ENCODE results near the gene SLC6A16. TPM values are rescaled to one million over a fixed set of nuclear protein-coding genes. Genes with fewer than 3 reads are reported as not detected.
"Not testable (repeated sequence)": the region's sequence is repeated elsewhere in the genome, so short reads cannot be mapped to it uniquely, and the experiment has no call there.

Gene SLC6A16
- total RNA-seq, 1 donor from 2014 or later: 1.1 TPM

DNA sequence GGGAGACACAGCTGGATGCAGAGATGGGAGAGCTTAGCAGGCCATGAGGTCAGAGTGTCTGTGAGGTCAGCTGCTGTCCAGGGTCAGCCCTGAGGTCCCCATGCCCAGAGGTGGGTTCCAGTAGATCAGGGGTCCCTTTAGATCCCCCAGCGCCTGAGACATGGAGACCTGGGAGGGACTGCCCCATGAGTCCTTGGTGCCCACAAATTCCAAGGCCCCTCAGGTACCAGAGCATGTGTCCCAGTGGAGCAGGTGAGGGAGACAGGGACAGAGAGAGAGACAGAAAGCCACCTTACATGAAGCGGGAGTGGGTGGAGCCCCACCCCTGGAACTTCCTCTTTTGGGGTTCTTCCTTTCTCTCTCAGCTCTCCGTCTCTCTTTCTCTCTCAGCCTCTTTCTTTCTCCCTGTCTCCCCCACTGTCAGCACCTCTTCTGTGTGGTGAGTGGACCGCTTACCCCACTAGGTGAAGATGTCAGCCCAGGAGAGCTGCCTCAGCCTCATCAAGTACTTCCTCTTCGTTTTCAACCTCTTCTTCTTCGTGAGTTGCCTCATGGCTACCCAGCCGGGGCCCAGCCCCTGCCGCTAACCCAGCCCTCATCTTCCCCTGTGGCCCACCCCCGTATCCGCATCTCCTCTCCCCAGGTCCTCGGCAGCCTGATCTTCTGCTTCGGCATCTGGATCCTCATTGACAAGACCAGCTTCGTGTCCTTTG, 10.2 kb upstream of the SLC6A16 start, which contains the start of gene CD37:
CD37 (plus strand) TSS at position 336 of the 713 bp plus-strand sequence; CDS start at position 471, 135 bp downstream.
- DNase-seq: peak; percentile 47
- no peak for ATAC-seq

DNA sequence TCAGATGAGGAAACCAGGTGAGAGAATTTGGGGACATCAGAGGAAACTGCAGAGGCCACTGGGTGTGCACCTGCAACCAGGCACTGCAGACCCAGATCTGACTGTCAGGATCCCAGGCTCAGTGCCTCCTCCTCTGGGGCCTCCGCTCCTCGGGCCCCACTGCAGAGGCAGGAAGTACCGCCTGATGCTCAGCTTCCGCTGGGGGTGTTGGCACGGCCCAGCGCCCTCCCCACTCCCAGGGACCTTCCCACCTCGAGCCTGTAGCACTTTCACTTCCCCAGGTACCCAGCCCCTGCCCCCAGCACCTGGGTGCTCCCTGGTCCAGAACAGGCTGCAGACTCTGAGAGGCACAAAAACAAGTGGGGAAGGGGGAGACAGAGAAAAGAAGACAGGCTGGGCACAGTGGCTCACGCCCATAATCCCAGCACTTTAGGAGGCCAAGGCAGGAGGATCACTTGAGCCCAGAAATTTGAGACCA, 8.9 kb upstream of the SLC6A16 start:
- DNase-seq: peak; percentile 52
- intact Hi-C loops (cut with micrococcal nuclease): no loop called here
- no peak for ATAC-seq

More for the DNA sequence above, 10.2 kb upstream of the SLC6A16 start, which contains the start of gene CD37:
- intact Hi-C loops (cut with micrococcal nuclease): no loop called here

DNA sequence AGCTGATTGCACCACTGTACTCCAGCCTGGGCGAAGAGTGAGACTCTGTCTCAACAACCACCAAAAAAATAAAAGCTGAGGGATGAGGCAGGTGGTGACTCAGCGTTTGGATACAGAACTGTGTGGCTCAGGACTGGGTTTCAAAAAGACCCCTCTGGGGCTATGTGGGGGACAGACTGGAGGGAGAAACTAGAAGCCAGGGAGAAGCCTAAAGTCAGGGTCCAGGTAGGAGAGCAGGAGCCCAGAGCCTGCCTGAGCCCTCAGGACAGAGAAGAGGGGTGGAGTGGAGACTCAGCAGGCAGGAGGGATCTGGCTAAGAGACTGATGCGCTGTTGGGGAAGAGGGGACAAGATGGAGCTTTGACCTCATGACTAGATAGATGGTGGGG, 8.4 kb upstream of the SLC6A16 start:
- ATAC-seq (no peak), DNase-seq (no peak)
- intact Hi-C loops (cut with micrococcal nuclease): no loop called here

DNA sequence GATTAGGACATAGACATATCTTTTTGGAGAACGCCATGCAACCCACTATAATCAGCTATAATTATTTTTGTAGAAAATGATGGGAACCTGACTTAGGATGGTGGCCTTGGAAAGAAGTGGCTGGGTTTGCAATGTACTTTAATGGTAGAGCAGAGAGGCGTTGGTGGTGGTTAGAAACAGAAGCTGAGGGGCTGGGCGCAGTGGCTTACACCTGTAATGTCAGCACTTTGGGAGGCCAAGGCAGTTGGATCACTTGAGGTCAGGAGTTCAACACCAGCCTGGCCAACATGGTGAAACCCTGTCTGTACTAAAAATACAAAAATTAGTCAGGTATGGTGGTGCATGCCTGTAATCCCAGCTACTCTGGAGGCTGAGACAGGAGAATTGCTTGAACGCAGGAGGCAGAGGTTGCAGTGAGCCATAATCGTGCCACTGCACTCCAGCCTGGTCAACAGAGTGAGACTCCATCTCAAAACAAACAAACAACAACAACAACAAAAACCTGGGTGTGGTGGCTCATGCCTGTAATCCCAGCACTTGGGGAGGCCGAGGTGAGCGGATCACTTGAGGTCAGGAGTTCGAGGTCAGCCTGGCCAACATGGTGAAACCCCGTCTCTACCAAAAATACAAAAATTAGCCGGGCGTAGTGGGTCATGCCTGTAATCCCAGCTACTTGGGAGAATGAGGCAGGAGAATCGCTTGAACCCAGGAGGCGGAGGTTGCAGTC, 7.9 kb upstream of the SLC6A16 start:
- ATAC-seq; DNase-seq; intact Hi-C loops (cut with micrococcal nuclease): not testable (repeated sequence)

DNA sequence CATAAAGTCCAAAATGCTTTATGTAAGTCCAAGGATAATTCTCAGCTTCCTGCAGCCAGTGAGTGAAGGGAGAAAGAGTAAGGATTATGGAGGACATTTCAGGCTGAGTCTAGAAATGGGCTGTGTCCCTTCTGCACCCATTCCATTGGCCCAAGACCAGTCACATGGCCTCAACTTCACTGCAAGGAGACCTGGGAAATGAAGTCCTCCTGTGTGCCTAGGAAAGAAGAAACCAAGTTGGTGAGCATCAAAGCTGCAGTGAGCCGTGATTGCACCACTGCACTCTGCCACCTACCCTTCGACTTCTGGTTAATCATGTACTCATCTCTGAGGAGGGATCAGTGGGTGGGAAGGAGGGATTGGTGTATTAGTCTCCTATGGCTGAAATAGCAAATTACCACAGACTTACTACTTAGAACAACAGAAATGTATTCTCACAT, 6.6 kb upstream of the SLC6A16 start:
- intact Hi-C loops (cut with micrococcal nuclease): no loop called here
- ATAC-seq: peak; percentile 79
- no peak for DNase-seq

DNA sequence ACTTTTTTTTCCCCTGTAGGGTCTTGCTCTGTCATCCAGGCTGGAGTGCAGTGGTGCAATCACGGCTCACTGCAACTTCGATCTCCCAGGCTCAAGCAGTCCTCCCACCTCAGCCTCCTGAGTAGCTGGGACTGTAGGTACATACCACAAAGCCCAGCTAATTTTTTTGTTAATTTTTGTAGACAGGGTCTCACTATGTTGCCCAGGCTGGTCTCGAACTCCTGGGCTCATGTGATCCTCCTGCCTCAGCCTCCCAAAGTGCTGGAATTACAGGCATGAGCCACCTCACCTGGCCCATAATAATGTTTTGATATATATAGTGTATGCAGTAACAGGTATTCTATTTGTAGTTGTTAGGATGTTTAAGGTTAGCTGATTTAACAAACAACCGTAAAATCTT, 6.2 kb upstream of the SLC6A16 start:
- intact Hi-C loops (cut with micrococcal nuclease); DNase-seq; ATAC-seq: not testable (repeated sequence)

DNA sequence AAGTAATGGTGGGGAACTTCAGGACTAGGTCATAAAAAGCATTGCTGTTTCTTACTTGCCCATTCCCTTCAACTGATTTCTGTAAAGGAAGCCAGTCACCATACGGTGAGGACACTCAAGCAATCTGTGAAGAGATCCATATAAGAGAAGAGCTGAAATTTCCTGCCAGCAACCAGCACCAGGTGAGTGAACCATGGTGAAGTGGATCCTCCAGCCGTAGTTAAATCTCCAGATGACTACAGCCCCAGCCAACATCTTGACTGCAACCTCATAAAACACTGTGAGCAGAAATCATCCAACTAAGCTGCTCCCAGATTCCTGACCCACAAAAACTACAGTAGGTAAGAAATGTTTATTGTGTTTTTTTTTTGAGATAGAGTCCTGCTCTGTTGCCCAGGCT, 3.8 kb upstream of the SLC6A16 start:
- ATAC-seq (no peak), DNase-seq (no peak)
- intact Hi-C loops (cut with micrococcal nuclease): no loop called here

DNA sequence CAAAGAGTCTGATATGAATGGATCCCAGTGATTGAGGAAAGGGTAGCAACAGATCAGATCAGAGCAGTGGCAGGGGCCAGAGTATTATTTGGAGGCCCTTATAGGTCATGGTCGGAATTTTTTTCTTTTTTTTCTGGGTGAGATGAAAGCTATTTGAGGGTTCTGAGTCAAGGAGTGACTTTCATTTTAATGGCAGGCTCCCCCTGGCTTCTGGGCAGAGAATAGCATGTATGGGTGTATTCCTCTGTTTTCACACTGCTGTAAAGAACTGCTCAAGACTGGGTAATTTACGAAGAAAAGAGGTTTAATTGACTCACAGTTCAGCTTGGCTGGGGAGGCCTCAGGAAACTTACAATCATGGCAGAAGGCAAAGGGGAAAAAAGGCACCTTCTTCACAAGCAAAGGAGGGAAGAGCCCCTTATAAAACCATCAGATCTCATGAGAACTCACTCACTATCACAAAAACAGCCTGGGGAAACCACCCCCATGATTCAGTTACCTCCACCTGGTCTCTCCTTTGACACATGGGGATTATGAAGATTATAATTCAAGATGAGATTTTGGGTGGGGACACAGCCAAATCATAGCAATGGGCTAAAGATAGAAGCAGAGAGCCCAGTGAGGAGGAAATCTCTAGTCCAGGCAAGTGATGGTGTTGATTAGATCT, 3.0 kb upstream of the SLC6A16 start:
- DNase-seq (no peak), ATAC-seq (no peak)
- intact Hi-C loops (cut with micrococcal nuclease): no loop called here

DNA sequence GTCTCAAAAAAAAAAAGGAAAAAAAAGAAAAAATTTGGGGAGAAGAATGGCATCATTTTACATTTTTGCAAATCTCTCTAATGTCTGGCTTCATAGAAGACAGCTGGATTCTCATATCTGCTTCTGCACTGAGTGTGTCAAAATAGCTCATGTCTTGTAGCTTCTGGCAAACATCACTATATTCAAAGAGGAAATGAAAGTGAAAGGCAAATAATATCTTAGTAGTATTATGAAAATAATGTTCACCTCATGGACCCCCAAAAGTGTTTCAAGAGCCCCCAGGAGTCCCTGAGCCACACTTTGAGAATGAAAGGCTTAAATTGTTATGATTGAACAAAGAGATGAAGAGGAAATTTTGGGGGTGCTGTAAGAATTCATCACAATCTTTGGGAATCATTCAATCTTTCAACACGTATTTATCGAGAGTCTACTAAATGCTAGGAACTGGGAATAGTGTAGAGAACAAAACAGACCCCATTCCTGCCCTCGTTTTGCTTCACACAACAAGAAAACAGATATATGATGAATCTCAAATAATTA, 1.2 kb upstream of the SLC6A16 start:
- intact Hi-C loops (cut with micrococcal nuclease): no loop called here
- DNase-seq: no peak
- no peak for ATAC-seq

DNA sequence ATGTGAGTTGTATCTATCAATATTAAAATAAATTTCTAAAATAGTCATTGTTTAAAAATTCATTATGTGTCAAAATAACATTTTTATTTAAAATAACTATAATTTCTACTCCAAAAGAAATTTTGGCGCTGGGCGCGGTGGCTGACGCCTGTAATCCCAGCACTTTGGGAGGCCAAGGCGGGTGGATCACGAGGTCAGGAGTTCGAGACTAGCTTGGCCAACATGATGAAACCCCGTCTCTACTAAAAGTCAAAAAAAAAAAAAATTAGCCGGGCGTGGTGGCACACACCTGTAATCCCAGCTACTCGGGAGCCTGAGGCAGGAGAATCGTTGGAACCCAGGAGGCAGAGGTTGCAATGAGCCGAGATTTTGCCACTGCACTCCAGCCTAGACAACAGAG, 765 bp upstream of the SLC6A16 start:
- ATAC-seq; intact Hi-C loops (cut with micrococcal nuclease); DNase-seq: not testable (repeated sequence)

DNA sequence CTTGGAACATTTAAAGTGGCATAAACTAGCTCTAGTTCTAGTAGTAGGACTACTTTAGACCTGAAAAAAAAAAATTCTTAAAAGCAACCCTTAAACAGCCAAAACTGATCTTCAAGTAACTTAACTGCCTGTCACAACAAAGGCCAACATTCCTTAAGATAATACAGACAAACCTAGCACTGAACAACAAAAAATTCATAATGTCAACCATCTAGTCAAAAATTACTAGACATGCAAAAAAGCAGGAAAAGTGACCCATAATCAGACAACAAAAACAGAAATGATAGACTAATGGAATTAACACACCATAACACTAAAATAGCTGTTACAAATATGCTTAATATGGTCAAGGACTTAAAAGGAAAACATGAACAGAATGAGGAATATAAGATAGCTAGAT, 6.7 kb downstream of the SLC6A16 start:
- ATAC-seq: no peak
- DNase-seq: no peak
- intact Hi-C loops (cut with micrococcal nuclease): no loop called here

DNA sequence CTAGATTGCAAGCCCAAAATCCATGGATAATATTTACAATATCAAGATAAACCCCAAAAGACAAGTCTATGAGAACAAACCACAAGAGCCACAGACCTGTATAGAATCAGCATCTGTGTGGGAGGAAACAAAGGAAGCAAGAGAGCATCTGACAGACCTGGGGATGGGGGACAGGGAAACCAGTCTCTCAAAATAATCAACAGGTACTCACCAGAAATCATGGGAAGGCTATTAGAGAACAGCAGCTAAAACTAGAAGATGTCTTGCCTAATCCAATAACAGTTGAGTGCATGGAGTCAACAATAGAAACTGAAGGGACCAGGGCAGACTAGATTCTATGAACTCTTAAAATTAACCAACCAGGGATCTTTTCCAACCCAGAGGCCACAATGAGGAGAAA, 8.7 kb downstream of the SLC6A16 start:
- ATAC-seq (no peak), DNase-seq (no peak)
- intact Hi-C loops (cut with micrococcal nuclease): no loop called here

DNA sequence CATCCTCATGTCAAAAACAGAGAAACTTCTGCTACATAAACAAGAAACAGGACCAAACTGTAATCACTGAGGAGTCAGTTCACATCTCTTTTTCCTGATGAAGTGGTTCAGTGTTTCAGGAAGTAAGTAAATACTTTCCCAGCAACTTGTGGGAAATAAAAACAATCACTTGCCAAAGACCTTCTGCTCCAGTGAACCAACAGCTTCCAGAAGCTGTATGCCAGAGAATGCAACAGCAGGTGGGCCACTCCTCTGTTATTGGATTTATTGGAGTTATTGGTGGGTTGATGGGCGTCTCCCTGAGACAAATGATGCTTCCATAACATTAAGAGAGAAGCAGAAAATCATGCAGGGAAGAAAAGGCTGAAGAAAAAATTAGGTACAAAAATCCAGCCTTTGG, 9.9 kb downstream of the SLC6A16 start:
- intact Hi-C loops (cut with micrococcal nuclease): no loop called here
- ATAC-seq (no peak), DNase-seq (no peak)

DNA sequence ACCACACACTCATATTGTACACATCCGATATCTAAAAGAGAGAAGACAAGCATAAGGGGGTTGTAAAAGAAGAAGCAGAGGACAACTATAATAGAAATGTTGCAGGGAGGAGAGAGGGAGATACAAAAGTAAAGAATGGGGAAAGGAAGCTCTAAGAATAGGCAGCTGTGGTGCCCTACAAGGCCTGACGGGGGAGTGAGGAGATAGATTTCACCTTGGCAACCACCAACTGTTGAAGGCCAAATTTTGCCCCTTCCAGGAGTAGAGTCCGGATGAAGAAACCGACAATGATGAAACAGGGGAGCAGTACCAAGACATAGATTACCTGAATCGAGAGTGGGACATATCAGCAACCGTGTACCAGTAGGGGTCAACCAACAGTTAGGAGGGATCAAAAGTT, 15.9 kb downstream of the SLC6A16 start:
- intact Hi-C loops (cut with micrococcal nuclease): no loop called here
- DNase-seq: no peak
- no peak for ATAC-seq

DNA sequence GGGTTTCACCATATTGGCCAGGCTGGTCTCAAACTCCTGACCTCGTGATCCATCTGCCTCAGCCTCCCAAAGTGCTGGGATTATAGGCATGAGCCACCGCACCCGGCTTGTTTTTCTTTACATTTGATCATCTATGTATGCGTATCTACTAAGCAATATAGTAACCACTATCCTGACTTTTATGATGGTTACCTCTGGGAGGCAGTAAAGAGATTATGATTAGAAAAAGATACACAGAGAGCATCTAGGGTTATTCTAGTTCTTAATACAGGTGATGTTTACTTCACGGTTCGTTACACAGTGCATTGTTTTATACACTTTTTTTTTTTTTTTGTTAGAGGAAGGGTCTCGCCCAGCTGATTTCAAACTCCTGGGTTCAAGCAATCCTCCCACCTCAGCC, 18.3 kb downstream of the SLC6A16 start:
- DNase-seq; ATAC-seq; intact Hi-C loops (cut with micrococcal nuclease): not testable (repeated sequence)

DNA sequence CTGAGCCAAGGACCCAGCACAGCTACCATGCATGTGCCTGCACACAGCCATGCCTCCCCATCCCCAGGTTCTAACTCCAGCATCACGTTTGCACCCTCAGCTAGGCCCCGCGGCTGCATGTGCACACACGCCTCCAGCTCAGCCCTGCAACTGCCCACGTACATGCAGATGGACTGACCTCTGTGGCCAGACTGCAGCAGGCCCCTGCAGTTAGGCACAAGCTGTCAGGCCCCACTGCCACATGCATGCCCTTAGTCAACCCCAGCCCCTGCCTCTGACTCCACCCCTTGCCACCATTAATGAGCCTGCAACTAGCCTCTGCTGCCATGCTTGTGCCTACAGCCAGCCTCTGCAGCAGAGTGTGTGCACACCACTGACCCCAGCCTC, 23.1 kb downstream of the SLC6A16 start:
- ATAC-seq (no peak), DNase-seq (no peak)
- intact Hi-C loops (cut with micrococcal nuclease): no loop called here

DNA sequence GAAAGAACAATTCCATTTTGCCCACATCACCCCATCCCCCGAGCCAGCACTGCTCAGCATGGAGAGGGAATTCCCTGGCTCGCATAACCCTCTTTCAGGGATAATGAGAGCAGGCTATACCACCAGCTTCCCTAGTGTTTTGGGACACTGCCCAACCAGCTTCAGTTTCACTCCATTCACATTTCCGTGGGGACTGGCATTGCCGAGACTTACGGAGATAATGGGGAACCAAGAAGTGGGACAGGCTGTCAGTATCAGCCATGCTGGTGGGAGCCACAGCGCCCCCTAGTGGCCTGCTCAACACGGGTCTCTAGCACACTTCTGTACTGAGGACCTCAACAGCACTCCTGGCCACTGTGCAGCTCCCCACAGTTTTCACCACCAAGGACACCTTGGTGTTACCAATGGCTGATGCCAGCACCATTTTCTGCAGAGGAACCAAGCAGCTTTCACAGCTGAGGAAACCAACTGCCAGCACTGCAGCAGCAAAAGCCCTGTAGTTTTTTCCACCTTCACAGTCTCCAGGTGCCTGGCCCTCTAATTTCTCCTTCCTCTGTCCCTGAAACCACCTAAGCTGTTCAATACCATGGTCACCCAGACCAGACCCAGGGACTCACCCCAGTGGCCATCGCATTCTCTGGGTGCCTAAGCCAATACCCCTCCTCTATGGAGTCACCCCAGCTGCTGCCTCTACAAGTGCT, 23.7 kb downstream of the SLC6A16 start:
- intact Hi-C loops (cut with micrococcal nuclease): no loop called here
- DNase-seq (peak; percentile 87), ATAC-seq (peak; percentile 88)

DNA sequence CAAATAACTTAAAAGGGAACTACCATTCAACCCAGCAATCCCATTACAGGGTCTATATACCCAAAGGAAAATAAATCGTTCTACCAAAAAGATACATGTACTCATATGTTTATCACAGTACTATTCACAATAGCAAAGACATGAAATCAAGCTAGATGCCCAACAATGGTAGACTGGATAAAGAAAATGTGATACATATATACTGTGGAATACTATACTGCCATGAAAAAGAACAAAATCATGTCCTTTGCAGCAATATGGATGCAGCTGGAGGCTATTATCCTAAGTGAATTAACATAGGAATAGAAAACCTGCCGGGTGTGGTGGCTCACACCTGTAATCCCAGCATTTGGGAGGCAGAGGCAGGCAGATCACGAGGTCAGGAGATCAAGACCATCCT, 26.3 kb downstream of the SLC6A16 start:
- ATAC-seq; DNase-seq; intact Hi-C loops (cut with micrococcal nuclease): not testable (repeated sequence)

DNA sequence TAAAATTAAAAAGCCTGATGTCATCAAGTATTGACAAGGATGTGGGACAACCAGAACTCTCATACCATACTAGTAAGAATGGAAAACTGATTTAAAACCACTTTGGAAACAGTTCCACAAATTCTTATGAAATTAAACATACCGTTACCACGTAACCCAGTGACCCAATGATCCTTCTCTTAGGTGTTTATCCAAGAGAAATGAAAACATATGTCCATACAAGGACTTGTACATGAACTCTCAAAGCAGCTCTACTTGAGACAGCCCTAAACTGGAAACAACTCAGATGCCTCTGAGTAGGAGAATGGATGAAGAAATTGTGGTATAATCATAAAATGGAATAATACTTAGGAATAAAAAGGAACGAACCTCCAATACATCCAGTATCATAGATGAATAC, 27.6 kb downstream of the SLC6A16 start:
- no peak for ATAC-seq
- intact Hi-C loops (cut with micrococcal nuclease): no loop called here
- DNase-seq: no peak
